H1 (cell line): ENCODE measurements around the gene EHBP1.

Experiments
- BACH1 ChIP-seq: IDR thresholded peaks from 2 replicates; pipeline ENCODE4 v1.6.1; 2012; ENCODE audit warnings: low read length, improper control_type of control experiment
- CEBPB ChIP-seq: IDR thresholded peaks from 2 replicates; pipeline ENCODE4 v1.6.1; 2012; ENCODE audit warnings: low read depth, low read length
- CTBP2 ChIP-seq: IDR thresholded peaks from 2 replicates; pipeline ENCODE4 v1.7.0; 2011; ENCODE audit warnings: borderline replicate concordance, mild to moderate bottlenecking, moderate library complexity, mixed read lengths, low read length; ENCODE audit not compliant: insufficient read depth, insufficient read length
- EP300 ChIP-seq, 2 experiments: IDR thresholded peaks; 1 replicate in 1 of 2; 2 replicates in 1 of 2; pipeline ENCODE4 v1.6.1; 2011 to 2012; ENCODE audit warnings: low read depth in 2 of 2, low read length in 2 of 2, mild to moderate bottlenecking in 2 of 2, borderline replicate concordance in 1 of 2, inconsistent platforms in 1 of 2, moderate library complexity in 1 of 2
- EZH2 ChIP-seq: fragments of 200-600 bp; sonication (generic); IDR thresholded peaks from 2 replicates; pipeline ENCODE4 v1.7.1; 2012; ENCODE audit warnings: low read depth, mild to moderate bottlenecking, moderate library complexity, low read length, inconsistent platforms; ENCODE audit not compliant: severe bottlenecking
- FOSL1 ChIP-seq: IDR thresholded peaks from 2 replicates; pipeline ENCODE4 v1.6.1; 2011; ENCODE audit warnings: mild to moderate bottlenecking, low read depth, low read length, moderate library complexity; ENCODE audit not compliant: insufficient read depth
- HDAC2 ChIP-seq, 2 experiments: fragments of 300-600 bp in 1 of 2; sonication (generic) in 1 of 2; IDR thresholded peaks; 2 replicates each; pipeline ENCODE4 v1.6.1; 2011 to 2012; ENCODE audit warnings: low read depth in 2 of 2, low read length in 2 of 2, mild to moderate bottlenecking in 2 of 2, moderate library complexity in 2 of 2, borderline replicate concordance in 1 of 2, inconsistent platforms in 1 of 2
- POLR2A ChIP-seq, 2 experiments: IDR thresholded peaks; 1 replicate in 1 of 2; 2 replicates in 1 of 2; pipeline ENCODE4 v1.6.1; 2011; ENCODE audit warnings: low read depth in 2 of 2, low read length in 2 of 2, mild to moderate bottlenecking in 2 of 2; ENCODE audit errors: control extremely low read depth in 1 of 2
- ZNF274 ChIP-seq: IDR thresholded peaks from 2 replicates; pipeline ENCODE4 v1.7.0; 2012; ENCODE audit warnings: low read length, borderline replicate concordance; ENCODE audit errors: extremely low read depth
- TF ChIP-seq, protein P1 (sequence below), 3 experiments: IDR thresholded peaks; 1 replicate in 2 of 3; 2 replicates in 1 of 3; pipeline versions ENCODE4 v1.5.1 to v1.6.1; 2011; ENCODE audit warnings: low read length in 3 of 3, mild to moderate bottlenecking in 3 of 3, inconsistent platforms in 2 of 3, low read depth in 1 of 3, moderate library complexity in 1 of 3; ENCODE audit not compliant: insufficient read depth in 1 of 3; ENCODE audit errors: control extremely low read depth in 1 of 3

DNA sequence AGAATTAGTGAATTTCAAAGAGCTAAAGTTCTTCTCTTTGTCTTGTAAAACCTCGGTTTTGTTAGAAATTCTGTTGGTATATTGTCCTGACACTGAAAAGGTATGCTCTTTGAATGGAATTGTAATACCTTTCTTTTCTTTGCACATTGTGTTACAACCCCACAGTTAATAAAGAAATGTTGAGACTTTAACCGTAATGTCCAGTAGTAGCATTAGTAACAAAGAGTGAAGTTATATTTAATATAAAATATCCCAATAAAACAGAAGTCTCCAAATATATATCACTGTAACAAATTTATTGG is 69.8 kb downstream of the EHBP1 start:
- TF ChIP-seq EZH2 (no peak), BACH1 (no peak), EP300 (IDR thresholded peaks at IDR 0.05; ENCODE audit: borderline replicate concordance in 1 of 2, low read depth in 2 of 2, low read length in 2 of 2) (no peak), CTBP2 (no peak), FOSL1 (no peak), HDAC2 (IDR thresholded peaks at IDR 0.05; ENCODE audit: borderline replicate concordance in 1 of 2, low read depth in 2 of 2, low read length in 2 of 2) (no peak), CEBPB (no peak), POLR2A (IDR thresholded peaks at IDR 0.05; ENCODE audit: control extremely low read depth in 1 of 2, low read depth in 2 of 2, low read length in 2 of 2) (no peak), ZNF274 (no peak)
- TF ChIP-seq, protein P1, sequence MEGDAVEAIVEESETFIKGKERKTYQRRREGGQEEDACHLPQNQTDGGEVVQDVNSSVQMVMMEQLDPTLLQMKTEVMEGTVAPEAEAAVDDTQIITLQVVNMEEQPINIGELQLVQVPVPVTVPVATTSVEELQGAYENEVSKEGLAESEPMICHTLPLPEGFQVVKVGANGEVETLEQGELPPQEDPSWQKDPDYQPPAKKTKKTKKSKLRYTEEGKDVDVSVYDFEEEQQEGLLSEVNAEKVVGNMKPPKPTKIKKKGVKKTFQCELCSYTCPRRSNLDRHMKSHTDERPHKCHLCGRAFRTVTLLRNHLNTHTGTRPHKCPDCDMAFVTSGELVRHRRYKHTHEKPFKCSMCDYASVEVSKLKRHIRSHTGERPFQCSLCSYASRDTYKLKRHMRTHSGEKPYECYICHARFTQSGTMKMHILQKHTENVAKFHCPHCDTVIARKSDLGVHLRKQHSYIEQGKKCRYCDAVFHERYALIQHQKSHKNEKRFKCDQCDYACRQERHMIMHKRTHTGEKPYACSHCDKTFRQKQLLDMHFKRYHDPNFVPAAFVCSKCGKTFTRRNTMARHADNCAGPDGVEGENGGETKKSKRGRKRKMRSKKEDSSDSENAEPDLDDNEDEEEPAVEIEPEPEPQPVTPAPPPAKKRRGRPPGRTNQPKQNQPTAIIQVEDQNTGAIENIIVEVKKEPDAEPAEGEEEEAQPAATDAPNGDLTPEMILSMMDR (IDR thresholded peaks at IDR 0.05; ENCODE audit: control extremely low read depth in 1 of 3, insufficient read depth in 1 of 3, low read depth in 1 of 3, low read length in 3 of 3) = no peak
